ENCODE results near the gene ZNF121.

Gene ZNF121

DNA sequence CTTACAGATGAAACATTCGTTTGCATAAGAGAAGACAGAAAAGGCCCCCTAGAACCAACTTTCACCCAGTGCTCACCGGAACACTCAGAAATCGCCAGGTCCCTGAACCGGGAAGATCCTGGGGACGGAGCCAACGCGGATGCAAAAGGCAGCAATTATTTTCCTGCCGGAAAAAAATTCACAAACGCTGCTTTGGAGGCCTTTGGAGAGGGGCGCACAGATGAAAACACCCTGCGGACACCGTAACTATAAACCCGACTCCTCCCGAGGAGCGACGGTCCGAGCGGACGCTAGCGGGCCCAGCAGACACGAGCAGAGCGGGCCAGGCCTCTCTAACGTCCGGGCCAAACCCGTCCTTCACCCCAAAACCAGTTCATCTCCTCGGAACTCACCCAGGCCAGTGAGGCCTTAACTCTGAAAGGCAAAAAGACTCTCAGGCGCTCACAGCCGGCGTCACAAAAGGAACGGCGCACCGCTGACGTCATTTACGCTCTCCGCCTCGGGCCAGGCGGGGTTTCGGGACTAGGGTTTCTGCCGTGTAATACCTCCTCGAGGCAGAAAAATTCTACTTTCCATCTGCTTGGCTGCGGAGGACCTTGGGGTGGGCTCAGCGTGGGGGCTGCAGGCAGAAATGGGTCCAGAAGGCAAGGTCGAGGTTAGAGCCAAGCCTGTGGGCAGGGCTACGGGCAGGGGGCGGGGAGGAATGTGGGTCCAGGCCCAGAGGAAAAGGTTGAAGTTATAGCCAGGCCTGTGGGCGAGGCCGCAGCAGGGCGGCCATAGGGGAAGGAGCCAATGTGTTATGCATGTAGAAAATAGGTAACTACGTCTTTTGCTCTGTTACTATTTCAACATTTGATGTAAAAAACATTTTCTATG is 45.9 kb downstream of the ZNF121 start, which contains the start of gene ZNF426:
TSS of gene ZNF426 (minus strand) at position 463 of the 876 bp plus-strand sequence. CDS start 2,413 bp downstream, outside the sequence.
- DNase-seq (ENCODE audit: low spot score): peak; percentile 92

DNA sequence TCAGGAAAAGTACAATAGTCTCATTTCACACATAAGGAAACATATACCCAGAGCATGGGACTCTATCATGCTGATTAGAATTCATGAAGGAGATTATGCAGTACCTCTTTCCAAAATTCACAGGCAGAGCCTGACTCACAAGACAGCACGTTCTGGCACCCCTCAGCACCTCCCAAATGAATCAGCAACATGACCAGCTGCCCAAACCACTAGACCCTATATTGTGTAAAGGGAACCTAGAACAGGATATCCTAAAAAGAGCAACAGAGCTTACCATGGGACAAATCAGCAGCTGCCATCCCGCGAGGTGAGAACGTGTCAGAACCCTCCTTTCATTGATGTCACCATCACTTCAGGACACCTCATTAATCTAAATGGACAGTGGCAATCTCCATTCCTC is 48.4 kb downstream of the ZNF121 start:
- DNase-seq (ENCODE audit: low spot score): no peak

DNA sequence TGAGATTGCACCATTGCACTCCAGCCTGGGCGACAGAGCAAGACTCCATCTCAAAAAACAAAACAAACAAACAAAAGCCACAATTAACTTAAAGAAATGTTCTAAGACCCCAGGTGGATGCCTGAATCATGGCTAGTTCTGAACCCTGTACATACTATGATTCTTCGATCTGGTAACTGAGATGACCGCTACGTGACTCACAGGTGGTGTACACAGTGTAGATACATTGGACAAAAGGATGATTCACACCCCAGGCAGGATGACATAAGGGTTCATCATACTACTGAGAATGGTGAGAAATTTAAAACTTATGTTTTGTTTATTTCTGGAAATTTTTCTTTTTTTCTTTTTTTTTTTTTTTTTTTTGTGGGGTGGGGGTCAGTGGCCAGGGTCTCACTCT is 52.4 kb downstream of the ZNF121 start:
- DNase-seq (ENCODE audit: low spot score): no peak

DNA sequence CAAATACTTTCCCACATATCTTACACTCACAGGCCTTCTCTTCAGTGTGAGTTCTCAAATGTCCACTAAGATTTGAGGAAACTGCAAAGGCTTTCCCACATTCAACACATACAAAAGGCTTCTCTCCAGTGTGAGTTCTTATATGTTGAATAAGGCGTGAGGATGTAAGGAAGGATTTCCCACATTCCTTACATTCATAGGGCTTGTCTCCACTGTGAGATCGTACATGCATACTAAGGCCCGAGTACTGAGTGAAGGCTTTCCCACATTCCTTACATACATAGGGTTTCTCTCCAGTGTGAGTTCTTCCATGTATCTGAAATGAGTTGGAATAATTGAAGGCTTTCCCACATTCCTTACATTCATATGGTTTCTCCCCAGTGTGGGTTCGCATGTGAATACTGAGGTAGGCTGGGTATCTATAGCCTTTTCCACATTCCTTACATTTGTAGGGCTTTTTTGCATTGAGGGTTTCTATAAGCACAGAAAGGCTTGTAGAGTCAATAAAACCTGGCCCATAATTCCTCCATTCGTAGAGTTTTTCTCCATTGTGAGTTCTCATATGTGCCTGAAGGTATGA is 55.5 kb downstream of the ZNF121 start:
- DNase-seq (ENCODE audit: low spot score): no peak

DNA sequence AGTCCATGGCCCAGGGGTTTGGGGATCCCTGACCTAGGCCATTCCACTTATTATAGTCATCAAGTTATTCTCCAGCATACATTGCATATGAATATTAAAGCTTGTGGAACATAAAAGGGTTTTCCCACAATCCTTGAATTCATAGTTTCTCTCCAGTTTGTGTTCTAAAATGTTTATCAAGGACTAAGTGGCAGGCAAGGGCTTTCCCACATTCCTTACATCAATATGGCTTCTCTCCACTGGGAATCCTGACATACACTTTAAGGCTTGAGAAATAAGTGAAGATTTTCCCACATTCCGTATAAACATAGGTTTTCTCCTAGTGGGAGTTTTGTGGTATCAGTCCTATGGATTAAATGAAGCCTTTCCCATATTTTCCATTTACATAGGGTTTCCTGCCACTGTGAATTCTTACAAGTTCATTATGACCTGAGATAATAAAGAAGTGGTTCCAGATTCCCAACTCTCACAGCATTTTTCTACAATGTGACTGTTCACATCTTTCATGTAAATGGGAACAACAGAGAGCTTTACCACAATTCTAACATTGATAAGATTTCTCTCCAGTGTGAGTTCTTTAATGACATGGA is 60.3 kb downstream of the ZNF121 start:
- DNase-seq (ENCODE audit: low spot score): no peak

All from Ammon's horn (tissue), 1 donor.